Stimulated activated CD4-positive, alpha-beta T cell treated with anti-CD3 and anti-CD28 coated beads, TNF-alpha, amount 100 ng/mL, for 4 hours (primary cell): Measurements from ENCODE around the gene PLSCR1.

Experiments
- DNase-seq, 3 experiments: peaks; one replicate each; pipeline ENCODE4 v3.0.0-alpha.2; 2020; ENCODE audit warnings: low read depth in 3 of 3

Gene PLSCR1, protein sequence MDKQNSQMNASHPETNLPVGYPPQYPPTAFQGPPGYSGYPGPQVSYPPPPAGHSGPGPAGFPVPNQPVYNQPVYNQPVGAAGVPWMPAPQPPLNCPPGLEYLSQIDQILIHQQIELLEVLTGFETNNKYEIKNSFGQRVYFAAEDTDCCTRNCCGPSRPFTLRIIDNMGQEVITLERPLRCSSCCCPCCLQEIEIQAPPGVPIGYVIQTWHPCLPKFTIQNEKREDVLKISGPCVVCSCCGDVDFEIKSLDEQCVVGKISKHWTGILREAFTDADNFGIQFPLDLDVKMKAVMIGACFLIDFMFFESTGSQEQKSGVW

DNA sequence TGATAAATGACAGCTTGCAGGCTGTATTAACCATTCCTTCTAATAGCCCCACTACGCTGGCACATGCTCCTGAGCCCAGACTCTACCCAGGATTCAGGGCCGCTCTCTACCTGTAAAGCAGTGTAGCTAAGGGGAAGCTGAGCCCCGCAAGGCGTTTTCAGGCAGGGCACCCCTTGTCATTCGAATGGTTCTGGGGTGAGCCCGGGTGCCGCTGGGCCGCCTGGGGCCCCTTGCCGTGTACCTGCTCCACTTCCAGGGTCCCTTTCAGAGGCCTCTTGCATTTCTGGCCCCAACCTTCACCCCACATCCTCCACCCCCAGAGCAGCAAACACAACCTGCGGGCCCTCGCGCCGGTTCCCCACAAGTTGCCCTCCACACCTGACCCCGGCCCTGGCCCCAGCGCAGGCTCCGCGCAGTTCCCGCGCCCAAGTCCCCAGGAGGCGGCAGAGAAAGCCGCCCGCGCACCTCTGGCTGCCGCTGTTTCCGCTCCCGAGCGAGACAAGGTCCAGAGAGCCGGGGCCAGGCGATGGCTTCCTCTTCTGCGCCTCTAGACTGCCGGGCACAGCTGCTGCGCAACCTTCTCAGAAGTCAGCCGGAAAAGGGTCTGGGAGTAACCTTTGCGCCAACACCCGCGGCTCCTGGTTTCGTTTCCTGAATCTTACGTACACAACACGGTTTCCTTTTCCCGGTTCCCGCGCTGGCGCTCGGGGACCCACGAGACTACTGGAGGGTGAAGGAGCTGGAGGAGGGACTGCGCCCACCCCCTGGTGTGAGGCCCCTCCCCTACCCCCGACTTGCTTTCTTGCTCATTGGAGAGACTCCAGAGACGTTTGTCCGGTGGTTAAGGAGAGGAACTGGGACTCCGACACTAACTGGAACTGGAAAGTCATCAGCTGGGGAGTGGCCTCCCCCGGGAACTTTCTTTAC lies at the start of gene PLSCR1:
Gene PLSCR1, minus strand, starts transcription at position 606 of the 927 bp plus-strand sequence. CDS start 8,055 bp downstream, outside the sequence.
- DNase-seq = peak; percentile 51 to 74 (median 62)

DNA sequence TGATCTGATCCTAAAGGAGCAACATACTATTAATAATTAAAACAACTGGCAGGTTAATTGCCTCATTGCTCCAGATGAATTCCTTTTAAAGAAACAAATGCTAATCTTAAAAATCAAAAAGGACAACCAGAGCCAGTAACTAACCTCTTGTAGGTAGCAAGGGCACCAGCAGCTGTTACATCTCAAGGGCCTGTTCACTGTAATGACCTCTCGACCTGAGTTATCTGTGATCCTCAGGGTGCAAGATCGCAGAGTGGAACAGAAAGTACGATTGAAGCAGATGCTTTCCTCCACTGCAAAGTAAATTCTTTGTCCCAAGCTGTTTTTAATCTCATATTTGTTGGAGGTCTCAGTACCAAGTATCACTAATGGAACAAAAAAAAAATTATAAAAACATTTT lies 49.4 kb upstream of the PLSCR1 start:
- no peak for DNase-seq

DNA sequence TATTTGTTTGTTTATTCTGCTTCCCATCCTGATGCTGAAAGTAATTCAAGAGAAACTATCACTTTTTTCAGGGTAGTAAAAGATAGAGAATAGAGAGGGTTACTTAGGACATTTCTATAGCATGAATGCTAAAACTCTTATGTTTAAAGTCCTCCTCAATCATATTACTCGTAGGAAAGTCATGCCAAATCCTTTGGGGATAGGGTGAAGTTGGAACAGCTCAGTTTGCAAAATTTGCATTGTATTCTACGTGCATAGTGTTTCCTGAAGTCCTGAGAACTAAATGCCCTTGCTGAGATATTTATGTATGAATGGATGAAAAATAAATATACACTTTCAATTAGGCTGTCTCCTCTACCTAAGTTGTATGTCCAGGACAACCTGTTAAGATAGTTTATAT lies 46.1 kb upstream of the PLSCR1 start:
- DNase-seq = no peak

DNA sequence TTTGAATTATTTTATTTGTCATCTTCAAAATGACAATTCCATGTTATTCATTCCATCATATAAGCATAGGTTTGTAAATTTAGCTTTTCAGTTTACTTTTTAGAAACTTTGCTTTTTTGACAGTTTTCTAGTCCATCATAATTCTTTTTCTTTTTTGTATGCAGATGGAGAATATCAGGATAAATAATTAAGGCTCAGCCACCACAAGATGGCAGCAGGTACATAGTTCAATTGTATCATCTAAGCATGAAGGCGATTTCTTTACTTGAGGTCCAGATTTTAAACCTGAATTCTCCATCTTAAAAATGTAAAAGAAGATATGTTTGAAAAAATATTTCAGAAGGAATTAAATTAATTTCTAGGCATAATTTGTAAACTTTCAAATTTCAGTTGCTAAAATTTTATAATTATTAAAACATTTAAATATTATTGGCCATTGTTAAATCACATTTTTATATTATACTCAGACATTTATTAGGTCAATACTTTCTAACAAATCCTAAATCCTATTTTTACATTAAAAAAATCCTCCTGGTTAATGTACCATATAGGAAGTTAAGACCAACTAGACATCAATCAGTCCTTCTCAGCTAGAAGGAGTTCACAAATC lies 45.6 kb upstream of the PLSCR1 start:
- DNase-seq = no peak

DNA sequence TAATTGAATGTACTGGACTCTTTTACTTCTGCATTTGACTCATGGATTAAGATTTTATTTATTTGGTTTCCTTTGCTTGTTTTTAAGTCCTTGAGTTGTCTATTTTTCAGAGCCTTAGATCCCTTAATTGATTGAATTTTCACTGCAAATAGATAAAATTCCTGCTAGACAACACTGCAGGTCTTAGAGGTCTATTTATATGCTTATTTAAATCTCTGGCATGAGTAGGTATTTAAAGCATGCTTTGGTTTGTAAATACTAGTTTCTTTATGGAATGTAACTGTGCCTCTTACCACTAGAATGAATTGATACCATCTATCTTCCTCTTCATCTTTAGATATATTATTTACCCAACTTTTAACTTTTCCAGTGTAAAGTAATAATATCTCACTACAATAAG lies 40.7 kb upstream of the PLSCR1 start:
- DNase-seq = no peak

DNA sequence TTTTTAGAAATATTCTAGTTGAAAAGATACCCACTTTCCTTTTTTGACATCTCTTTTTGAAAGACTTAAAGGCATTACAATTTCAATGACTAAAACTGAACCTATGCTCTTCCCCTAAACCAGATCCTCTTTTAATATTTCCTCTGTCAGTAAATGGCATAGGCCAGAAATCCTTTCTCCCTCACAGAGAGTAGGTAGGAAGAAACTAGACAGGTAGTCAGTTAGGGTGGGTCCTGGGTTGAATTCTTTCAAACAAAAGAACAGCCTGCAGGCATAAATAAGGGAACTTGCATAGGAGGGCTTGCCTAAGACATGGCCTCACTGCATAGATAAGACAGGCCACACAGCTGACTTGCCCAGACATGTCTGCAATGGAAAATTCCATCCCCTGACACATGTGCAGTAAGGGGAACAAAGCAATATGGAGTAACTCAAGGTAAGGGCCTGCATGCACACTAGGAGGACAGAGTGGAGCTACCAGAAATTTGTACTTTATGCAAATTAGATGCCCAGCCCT lies 37.6 kb upstream of the PLSCR1 start:
- no peak for DNase-seq

DNA sequence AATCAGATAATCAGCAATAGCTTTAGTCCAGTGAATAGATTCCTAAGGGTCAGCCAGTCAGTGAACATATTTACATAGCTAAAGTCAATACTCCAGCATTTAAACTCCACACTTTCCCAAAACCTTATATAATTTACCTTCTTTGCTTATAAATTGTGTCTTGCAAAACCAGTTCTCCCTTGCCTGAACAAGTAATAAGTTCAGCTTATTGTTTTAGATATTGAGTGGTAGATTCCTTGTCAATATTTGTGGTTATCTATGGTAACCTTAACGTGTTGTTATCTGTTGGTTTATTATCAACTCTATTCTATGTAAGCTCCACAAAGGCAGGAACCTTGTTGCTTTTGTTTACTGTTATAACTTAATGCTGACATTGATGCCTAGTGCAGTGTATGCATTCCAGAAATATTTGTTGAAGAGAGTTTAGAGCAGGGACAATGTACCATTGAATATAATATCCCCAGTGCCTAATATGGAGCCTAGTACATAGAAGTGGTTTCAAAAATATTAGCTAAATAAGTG lies 36.7 kb upstream of the PLSCR1 start:
- no peak for DNase-seq

DNA sequence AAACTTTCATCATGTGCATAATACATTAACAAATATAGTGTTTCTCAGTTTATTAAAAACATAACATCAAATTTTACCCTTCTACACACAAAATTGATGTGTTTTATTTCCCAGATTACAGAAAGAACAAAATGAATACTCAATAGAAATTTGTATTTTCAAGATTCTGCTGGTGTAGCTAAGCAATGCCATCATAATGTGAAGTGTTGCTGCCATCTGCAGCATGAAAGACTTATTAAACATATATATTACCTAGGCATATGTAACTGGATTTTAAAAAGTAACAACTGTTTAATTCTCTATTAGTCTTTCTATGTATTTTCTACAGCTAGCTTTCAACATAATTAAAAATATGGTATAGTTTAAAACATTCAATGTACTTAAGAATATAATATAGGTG lies 33.3 kb upstream of the PLSCR1 start:
- DNase-seq = peak in 1 of 3 experiments; percentile 11

DNA sequence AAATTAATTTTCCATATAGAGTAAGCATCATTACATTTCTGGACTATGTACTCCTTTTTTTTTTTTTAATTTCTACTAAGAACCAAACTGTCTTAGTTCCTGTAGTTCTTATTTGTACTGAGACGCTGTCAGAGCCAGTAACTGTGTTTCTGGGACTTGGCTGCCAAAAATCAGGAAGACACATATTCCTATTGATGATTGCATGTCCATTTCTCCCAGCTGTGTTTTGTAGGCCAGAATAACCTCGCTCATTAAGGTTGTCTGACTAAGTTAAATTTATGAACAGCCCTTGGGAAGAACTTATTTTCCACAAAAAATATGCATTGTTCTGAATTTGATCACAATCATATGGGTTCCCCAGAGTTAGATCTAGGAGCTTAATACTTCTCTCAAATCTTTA lies 31.2 kb upstream of the PLSCR1 start:
- DNase-seq = no peak

DNA sequence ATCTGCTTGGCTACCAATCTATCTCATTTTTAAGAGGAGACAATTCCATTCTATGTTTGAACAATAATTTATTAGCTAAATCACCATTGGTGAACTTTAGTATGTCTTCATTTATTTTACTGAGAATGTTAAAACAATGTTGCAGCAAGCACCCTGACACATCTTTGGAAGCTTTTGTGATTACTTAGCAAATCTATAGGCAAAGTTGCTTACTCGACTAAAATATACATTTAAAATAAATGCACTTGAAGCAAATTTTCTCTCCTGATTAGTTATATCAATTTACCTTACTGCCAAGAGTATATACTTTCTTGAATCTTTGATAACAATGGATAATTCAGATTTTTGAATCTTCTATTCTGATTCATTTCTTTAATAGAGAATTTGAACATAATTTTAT lies 29.8 kb upstream of the PLSCR1 start:
- no peak for DNase-seq

DNA sequence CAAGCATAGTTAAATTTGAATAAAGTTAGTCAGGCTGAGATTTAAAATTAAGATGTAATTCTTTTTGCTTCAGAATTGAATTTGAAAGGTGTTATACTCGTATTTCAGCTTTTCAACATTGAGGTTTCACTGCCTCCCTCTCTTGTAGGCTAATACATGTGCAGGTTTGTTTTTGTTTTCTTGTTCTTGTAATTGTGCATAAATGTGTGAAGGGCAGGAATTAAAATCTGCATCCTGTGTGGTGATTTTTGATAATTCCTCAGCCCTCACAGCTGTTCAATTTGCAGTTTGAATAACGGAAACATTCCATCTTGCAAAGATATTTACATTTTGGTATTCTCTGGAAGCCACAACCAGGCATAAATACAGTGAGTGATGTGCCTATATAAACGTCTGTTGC lies 24.9 kb upstream of the PLSCR1 start:
- no peak for DNase-seq

DNA sequence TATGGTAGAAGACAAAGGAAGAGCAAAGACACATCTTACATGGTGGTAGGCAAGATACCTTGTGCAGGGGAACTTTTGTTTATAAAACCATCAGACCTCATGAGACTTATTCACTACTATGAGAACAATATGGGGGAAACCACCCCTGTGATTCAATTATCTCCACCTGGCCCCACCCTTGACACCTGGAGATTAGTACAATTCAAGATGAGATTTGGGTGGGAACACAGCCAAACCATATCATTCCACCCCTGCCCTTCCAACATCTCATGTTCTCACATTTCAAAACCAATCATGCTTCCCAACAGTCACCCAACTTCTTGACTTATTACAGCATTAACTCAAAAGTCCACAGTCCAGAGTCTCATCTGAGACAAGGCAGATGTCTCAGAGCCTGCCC lies 21.7 kb upstream of the PLSCR1 start:
- no peak for DNase-seq

DNA sequence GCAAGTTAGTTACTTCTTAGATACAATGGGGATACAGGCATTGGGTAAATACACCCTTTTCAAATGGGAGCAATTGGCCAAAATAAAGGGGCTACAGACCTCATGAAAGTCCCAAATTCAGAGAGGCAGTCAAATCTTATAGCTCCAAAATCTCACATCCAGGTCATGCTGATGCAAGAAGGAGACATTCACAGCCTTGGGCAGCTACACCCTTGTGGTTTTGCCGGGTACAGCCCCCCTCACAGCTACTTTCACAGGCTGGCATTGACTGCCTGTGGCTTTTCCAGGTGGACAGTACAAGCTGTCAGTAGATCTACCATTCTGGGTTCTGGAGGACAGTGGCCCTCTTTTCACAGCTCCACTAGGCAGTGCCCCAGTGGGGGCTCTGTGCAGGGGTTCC lies 17.5 kb upstream of the PLSCR1 start:
- no peak for DNase-seq

DNA sequence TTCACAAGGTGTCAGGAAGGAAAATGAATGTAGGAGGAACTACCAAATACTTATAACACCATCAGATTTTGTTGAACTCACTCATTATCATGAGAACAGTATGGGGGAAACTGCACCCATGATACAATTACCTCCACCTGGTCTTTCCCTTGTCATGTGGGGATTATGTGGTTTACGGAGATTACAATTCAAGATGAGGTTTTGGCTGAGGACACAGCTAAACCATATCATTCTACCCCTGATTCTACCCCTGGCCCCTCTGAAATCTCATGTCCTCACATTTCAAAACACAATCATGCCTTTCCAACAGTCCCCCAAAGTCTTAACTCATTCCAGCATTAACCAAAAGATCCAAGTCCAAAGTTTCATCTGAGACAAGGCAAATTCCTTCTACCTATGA lies 17.1 kb upstream of the PLSCR1 start:
- DNase-seq = no peak

DNA sequence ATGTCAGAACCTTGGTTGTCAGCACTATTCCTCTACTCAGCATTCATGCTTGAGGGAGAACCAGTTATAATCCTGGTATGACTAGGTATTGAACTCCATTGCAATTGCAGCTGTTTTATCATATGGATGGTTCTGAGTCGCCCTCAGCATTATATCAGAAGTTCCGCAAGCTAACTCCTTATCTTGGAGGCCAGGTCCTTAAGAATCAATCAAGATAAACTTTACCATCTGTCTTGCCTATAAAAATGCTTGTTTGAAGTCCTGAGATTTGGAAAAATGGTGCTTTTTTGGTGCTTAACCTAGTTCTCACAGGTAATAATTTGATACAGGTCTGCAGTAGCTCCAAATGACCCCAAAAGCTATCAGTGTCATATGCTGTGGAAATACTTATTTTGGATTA lies 16.3 kb upstream of the PLSCR1 start:
- DNase-seq = no peak

DNA sequence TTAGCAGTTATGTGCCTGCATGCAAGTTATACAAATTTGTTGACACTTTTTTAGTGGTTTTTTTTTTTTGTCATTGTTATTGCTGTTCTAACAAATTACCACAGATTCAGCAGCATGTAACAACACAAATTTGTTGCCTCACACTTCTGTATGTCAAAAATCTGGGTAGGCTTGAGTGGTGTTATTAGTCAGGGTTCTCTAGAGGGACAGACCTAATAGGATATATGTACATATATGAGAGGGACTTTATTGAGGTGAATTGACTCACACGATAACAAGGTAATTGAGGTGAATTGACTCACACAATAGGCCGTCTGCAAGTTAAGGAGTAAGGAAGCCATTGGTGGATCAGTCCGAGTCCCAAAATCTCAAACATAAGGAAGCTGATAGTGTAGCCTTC lies 15.0 kb upstream of the PLSCR1 start:
- DNase-seq = no peak

DNA sequence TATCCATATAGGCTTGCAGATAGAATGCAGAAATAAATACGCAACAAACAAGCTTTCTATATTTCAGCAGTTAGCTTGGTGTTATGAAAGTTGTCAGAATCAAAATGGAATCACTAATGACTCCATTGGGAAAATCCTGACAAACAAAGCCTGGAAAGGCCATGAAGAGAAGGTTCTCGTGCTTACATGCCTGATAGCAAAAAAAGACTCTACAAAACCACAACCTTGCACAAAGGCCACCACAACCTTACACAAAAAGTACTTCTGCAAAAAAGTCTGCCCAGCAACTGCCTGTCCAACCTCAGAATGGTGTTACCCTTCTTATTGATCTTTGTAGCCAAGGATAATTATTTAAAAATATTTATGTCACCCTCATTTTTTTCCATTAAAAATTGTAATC lies 14.4 kb upstream of the PLSCR1 start:
- DNase-seq = no peak

DNA sequence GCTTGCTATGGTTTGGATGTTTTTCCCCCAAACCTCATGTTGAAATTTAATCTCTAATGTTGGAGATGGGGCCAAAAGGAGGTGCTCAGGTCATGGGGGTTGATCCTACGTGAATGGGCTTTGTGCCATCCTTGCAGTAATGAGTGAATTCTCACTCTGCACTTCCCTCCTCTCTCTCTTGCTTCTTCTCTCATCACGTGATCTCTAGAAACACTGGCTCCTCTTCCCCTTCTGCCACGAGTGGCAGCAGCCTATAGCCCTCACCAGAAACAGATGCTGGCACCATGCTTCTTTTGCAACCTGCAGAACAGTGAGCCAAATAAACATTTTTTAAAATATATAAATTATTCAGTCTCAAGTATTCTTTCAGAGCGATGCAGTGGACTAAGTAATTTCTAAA lies 13.3 kb upstream of the PLSCR1 start:
- no peak for DNase-seq

DNA sequence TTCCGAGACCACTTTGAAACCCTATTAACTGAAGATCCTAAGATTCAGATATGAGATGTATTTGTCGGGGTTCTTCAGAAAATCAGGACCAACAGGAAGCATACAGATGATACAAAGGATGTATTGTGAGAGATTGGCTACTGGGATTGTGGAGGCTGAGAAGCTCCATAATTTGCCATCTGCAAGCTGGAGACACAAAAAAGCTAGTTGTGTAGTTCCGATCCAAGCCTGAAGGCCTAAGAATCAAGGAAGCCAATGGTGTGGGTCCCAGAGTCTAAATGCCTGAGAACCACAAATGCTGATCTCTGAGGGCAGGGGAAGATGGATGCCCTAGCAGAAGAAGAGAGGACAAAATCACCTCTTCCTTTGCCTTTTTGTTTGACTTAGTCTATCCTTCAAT lies 10.9 kb upstream of the PLSCR1 start:
- DNase-seq = no peak

DNA sequence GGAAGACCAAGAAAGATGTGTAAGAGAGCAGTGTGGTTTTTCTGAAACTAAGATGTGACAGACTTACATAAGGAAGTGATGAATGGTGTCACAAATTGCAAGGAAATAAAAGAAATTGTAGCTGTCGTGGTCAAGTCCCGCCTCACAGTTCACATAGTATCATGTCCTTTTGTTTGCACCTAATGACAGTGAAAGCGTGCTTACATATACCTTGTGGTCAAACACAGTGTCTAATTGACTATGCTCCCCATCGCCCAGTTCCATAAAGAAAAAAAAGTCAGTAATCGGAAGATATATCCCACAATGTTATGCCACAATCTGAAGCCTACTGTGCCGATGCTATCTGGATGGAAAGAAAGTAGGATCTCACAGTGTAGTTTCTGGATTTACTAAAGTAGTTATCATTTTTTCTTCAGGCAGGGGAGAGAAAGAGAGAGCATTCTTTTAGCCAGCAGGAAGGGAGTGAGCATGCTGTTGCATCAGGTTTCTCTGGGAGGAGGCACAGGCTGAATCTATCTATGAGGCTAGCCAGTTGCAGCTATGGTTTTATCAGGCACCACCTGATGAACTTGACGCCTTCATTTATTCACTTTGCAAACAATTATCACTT lies 9.8 kb upstream of the PLSCR1 start:
- no peak for DNase-seq

DNA sequence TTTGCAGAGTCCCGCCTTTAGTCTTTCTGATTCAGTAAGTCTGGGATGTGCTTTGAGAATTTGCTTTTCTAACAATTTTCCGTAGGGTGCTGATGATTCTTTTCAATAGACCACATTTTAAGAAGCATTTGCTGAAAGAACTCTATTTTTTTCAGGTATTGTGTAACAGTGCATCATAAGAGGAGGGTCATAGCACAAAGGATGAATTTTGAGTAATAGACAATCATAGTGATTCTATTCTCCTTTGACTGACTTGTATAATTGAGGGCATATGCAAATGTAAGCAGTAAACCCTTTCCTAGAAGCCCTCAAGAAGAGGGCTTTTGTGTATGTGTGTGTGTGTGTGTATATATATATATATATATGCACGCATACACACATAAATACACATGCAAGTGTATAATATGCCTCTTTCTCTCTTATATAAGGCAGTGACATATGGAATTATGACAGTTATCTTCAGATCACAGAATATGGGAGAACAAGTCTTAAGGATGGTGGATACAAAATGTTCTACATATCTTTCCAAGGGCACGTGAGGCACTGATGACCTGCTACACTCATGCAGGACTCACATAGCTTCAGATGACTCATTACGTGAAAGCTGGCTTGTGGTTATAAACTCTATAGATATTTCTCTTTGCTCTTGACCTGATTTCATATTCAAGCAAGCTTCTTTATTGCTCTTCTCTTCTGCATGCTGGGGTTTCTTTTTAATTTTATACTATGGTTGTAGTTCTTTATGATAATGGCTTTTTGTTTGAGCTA lies 6.5 kb upstream of the PLSCR1 start:
- no peak for DNase-seq
